ENCODE results near the gene C1QA.
"Not testable (repeated sequence)": the region's sequence is repeated elsewhere in the genome, so short reads cannot be mapped to it uniquely, and the experiment has no call there.

C1QA gene

GRCh38 chr1:22652881-22653316, 16.5 kb downstream of the C1QA start, which contains the start of gene C1QB:
TSS of gene C1QB (plus strand) at chr1:22653236. CDS start at chr1:22659463, 6,227 bp downstream.
- H3K9me3 ChIP-seq (ENCODE audit: control insufficient read depth in 1 of 2, low read length in 2 of 2), result no peaks in the 10 kb centered on the region
- H3K27me3 ChIP-seq (ENCODE audit: control insufficient read depth in 1 of 2, insufficient read depth in 2 of 2, low read length in 2 of 2), result peaks cover 0 to 18% of the 10 kb centered on the region in 2 donors
- peak within 1 kb of the TSS in 1 of 2 donors; percentile 23 for H3K9ac ChIP-seq (ENCODE audit: low read depth in 1 of 2, low read length in 2 of 2)
- no peaks in the 10 kb centered on the region for H3K36me3 ChIP-seq (ENCODE audit: control insufficient read depth in 1 of 2, insufficient read depth in 2 of 2, low read length in 2 of 2)
- no peak within 1 kb of the TSS for H3K27ac ChIP-seq (ENCODE audit: low read depth, low read length)
- H3K4me1 ChIP-seq (ENCODE audit: control insufficient read depth in 1 of 2, insufficient read depth in 2 of 2, low read length in 2 of 2), result no peaks in the 10 kb centered on the region
- peak within 1 kb of the TSS; percentile 30 to 32 for H3K4me3 ChIP-seq (ENCODE audit: low read depth in 1 of 2, low read length in 2 of 2)

- no peak overlapping the region for H3K27ac ChIP-seq (ENCODE audit: low read depth, low read length)
- H3K9ac ChIP-seq (ENCODE audit: low read depth in 1 of 2, low read length in 2 of 2), result peak overlapping the region in 1 of 2 donors; percentile 7
- H3K36me3 ChIP-seq (ENCODE audit: control insufficient read depth in 1 of 2, insufficient read depth in 2 of 2, low read length in 2 of 2), result no peaks in the 10 kb centered on the region
- H3K4me3 ChIP-seq (ENCODE audit: low read depth in 1 of 2, low read length in 2 of 2), result peak overlapping the region in 1 of 2 donors; percentile 30
- no peaks in the 10 kb centered on the region for H3K4me1 ChIP-seq (ENCODE audit: control insufficient read depth in 1 of 2, insufficient read depth in 2 of 2, low read length in 2 of 2)
- no peaks in the 10 kb centered on the region for H3K9me3 ChIP-seq (ENCODE audit: control insufficient read depth in 1 of 2, low read length in 2 of 2)
- H3K27me3 ChIP-seq (ENCODE audit: control insufficient read depth in 1 of 2, insufficient read depth in 2 of 2, low read length in 2 of 2), result peaks cover 0 to 23% of the 10 kb centered on the region in 2 donors
Measured at GRCh38 chr1:22654692-22655091, 18.3 kb downstream of the C1QA start.

DNA sequence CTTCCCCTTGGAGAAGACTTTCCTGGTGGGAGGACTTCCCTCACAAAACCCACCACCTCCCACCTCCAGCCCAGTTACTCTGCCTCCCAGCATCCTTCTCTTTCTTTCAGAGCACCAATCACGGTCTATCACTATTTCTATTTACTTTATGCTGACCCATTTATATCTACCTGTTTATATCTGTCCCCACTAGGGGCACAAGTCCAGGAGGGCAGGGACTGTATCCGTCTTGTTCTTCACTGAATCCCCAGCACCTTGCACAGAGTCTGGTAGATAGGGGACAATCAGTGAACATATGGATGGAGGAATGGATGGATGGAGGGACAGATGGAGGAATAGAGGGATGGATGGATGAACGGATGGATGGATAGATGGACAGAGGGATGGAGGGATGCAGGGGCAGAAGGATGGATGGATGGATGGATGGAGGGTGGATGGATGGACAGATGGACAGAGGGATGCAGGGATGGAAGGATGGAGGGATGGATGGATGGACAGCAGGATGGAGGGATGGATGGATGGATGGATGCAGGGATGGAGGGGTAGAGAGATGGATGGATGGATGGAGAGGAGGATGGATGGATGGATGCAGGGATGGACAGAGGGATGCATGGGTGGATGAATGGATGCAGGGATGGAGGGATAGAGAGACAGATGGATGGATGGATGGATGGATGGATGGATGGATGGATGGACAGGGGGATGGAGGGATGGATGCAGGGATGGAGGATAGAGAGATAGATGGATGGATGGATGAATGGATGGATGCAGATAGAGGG, 22.1 kb downstream of the C1QA start:
- H3K4me1 ChIP-seq (ENCODE audit: control insufficient read depth in 1 of 2, insufficient read depth in 2 of 2, low read length in 2 of 2), result peaks cover 0 to 3% of the 10 kb centered on the region in 2 donors
- H3K27me3 ChIP-seq (ENCODE audit: control insufficient read depth in 1 of 2, insufficient read depth in 2 of 2, low read length in 2 of 2), result peaks cover 0 to 23% of the 10 kb centered on the region in 2 donors
- no peak overlapping the region for H3K27ac ChIP-seq (ENCODE audit: low read depth, low read length)
- no peak overlapping the region for H3K4me3 ChIP-seq (ENCODE audit: low read depth in 1 of 2, low read length in 2 of 2)
- H3K36me3 ChIP-seq (ENCODE audit: control insufficient read depth in 1 of 2, insufficient read depth in 2 of 2, low read length in 2 of 2), result no peaks in the 10 kb centered on the region
- H3K9ac ChIP-seq (ENCODE audit: low read depth in 1 of 2, low read length in 2 of 2), result no peak overlapping the region
- H3K9me3 ChIP-seq (ENCODE audit: control insufficient read depth in 1 of 2, low read length in 2 of 2), result no peaks in the 10 kb centered on the region

DNA sequence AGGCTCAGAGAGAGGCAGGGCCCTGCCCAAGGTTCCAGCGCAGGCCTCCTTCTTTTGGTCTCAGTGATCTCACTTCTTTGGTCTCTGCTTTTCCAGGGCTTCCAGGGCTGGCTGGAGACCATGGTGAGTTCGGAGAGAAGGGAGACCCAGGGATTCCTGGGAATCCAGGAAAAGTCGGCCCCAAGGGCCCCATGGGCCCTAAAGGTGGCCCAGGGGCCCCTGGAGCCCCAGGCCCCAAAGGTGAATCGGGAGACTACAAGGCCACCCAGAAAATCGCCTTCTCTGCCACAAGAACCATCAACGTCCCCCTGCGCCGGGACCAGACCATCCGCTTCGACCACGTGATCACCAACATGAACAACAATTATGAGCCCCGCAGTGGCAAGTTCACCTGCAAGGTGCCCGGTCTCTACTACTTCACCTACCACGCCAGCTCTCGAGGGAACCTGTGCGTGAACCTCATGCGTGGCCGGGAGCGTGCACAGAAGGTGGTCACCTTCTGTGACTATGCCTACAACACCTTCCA, 24.4 kb downstream of the C1QA start:
- H3K9ac ChIP-seq (ENCODE audit: low read depth in 1 of 2, low read length in 2 of 2), result no peak overlapping the region
- peaks cover 0 to 19% of the 10 kb centered on the region in 2 donors for H3K27me3 ChIP-seq (ENCODE audit: control insufficient read depth in 1 of 2, insufficient read depth in 2 of 2, low read length in 2 of 2)
- H3K36me3 ChIP-seq (ENCODE audit: control insufficient read depth in 1 of 2, insufficient read depth in 2 of 2, low read length in 2 of 2), result no peaks in the 10 kb centered on the region
- H3K4me3 ChIP-seq (ENCODE audit: low read depth in 1 of 2, low read length in 2 of 2), result no peak overlapping the region
- H3K4me1 ChIP-seq (ENCODE audit: control insufficient read depth in 1 of 2, insufficient read depth in 2 of 2, low read length in 2 of 2), result peaks cover 0 to 3% of the 10 kb centered on the region in 2 donors
- no peaks in the 10 kb centered on the region for H3K9me3 ChIP-seq (ENCODE audit: control insufficient read depth in 1 of 2, low read length in 2 of 2)
- no peak overlapping the region for H3K27ac ChIP-seq (ENCODE audit: low read depth, low read length)

DNA sequence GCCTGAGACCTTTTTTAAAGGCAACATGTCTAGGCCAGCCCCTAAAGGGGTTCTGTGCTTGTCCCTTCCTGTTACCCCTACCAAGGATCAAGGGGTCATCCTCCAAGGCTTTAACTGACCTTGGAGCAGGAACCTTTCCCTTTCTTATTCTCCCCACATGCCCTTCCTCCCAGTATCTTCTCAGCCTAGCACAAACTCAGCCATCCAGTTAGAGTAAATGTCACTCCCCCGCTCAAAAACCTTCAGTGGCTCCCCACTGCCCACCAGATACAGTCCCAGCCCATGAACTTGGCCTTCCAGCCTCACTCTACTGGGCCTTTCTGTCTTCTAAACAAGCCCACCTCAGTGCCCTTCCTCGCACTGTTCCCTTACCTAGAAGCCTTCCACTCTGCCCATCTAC, 25.5 kb downstream of the C1QA start:
- Histone ChIP-seq H3K4me3 (ENCODE audit: low read depth in 1 of 2, low read length in 2 of 2) (no peak overlapping the region), H3K27me3 (ENCODE audit: control insufficient read depth in 1 of 2, insufficient read depth in 2 of 2, low read length in 2 of 2) (peaks cover 0 to 12% of the 10 kb centered on the region in 2 donors), H3K36me3 (ENCODE audit: control insufficient read depth in 1 of 2, insufficient read depth in 2 of 2, low read length in 2 of 2) (no peaks in the 10 kb centered on the region)

GRCh38 chr1:22662318-22662717, 25.9 kb downstream of the C1QA start:
- Histone ChIP-seq H3K4me3 (ENCODE audit: low read depth in 1 of 2, low read length in 2 of 2) (no peak overlapping the region), H3K36me3 (ENCODE audit: control insufficient read depth in 1 of 2, insufficient read depth in 2 of 2, low read length in 2 of 2) (no peaks in the 10 kb centered on the region), H3K27me3 (ENCODE audit: control insufficient read depth in 1 of 2, insufficient read depth in 2 of 2, low read length in 2 of 2) (peaks cover 0 to 12% of the 10 kb centered on the region in 2 donors)

More for the DNA sequence above, 25.5 kb downstream of the C1QA start:
- Histone ChIP-seq H3K9me3 (ENCODE audit: control insufficient read depth in 1 of 2, low read length in 2 of 2) (no peaks in the 10 kb centered on the region), H3K9ac (ENCODE audit: low read depth in 1 of 2, low read length in 2 of 2) (no peak overlapping the region), H3K4me1 (ENCODE audit: control insufficient read depth in 1 of 2, insufficient read depth in 2 of 2, low read length in 2 of 2) (peaks cover 0 to 3% of the 10 kb centered on the region in 2 donors), H3K27ac (ENCODE audit: low read depth, low read length) (no peak overlapping the region)

DNA sequence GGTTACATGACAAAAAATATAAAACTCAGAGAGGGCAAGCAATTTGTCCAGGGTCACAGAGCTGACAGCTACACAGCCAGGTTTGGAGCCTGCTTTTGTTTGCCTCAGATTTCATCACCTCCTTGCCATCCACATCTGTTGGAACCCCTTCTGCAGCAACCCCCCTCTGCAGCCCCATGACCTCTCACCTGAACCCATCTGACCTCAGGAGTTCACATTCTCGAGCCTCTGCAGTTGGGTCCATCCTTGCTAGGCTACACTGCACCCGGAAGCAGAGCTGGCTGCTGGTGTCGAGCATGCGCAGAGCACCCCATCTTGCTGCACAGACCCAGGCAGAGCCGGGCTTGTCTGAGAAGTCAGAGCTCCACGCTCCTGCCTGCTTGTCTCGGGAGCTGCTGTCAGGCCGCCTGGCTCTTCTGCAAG, 26.6 kb downstream of the C1QA start:
- peaks cover 0 to 3% of the 10 kb centered on the region in 2 donors for H3K4me1 ChIP-seq (ENCODE audit: control insufficient read depth in 1 of 2, insufficient read depth in 2 of 2, low read length in 2 of 2)
- H3K9me3 ChIP-seq (ENCODE audit: control insufficient read depth in 1 of 2, low read length in 2 of 2), result no peaks in the 10 kb centered on the region
- H3K27ac ChIP-seq (ENCODE audit: low read depth, low read length), result no peak overlapping the region
- H3K4me3 ChIP-seq (ENCODE audit: low read depth in 1 of 2, low read length in 2 of 2), result no peak overlapping the region
- H3K27me3 ChIP-seq (ENCODE audit: control insufficient read depth in 1 of 2, insufficient read depth in 2 of 2, low read length in 2 of 2), result peaks cover 6 to 14% of the 10 kb centered on the region in 2 donors
- no peak overlapping the region for H3K9ac ChIP-seq (ENCODE audit: low read depth in 1 of 2, low read length in 2 of 2)
- no peaks in the 10 kb centered on the region for H3K36me3 ChIP-seq (ENCODE audit: control insufficient read depth in 1 of 2, insufficient read depth in 2 of 2, low read length in 2 of 2)

More at GRCh38 chr1:22662318-22662717, 25.9 kb downstream of the C1QA start:
- Histone ChIP-seq H3K9me3 (ENCODE audit: control insufficient read depth in 1 of 2, low read length in 2 of 2) (no peaks in the 10 kb centered on the region), H3K27ac (ENCODE audit: low read depth, low read length) (no peak overlapping the region), H3K4me1 (ENCODE audit: control insufficient read depth in 1 of 2, insufficient read depth in 2 of 2, low read length in 2 of 2) (peaks cover 0 to 3% of the 10 kb centered on the region in 2 donors), H3K9ac (ENCODE audit: low read depth in 1 of 2, low read length in 2 of 2) (no peak overlapping the region)

DNA sequence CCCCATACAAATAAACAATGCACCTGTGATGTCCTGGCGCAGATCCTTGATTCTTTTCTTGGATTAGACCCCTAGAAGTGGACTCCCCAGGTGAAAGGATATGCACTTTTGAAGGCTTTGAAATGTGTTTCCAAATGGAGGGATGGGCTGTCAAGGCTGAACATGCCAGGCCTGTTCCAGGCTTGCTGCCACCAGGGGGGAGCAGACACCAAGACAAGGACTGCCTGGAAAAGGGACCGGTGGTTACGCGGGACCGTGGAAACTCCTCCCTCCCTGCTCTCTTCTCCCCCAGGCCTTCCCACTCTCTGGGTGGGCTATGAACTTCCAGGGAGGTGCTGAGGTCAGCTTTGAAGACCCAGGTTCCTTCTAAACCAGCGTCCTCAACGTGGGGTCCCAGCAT, 29.3 kb downstream of the C1QA start:
- Histone ChIP-seq H3K27ac (ENCODE audit: low read depth, low read length) (no peak overlapping the region), H3K9ac (ENCODE audit: low read depth in 1 of 2, low read length in 2 of 2) (no peak overlapping the region), H3K27me3 (ENCODE audit: control insufficient read depth in 1 of 2, insufficient read depth in 2 of 2, low read length in 2 of 2) (peaks cover 6 to 9% of the 10 kb centered on the region in 2 donors), H3K9me3 (ENCODE audit: control insufficient read depth in 1 of 2, low read length in 2 of 2) (no peaks in the 10 kb centered on the region), H3K36me3 (ENCODE audit: control insufficient read depth in 1 of 2, insufficient read depth in 2 of 2, low read length in 2 of 2) (no peaks in the 10 kb centered on the region), H3K4me1 (ENCODE audit: control insufficient read depth in 1 of 2, insufficient read depth in 2 of 2, low read length in 2 of 2) (no peaks in the 10 kb centered on the region), H3K4me3 (ENCODE audit: low read depth in 1 of 2, low read length in 2 of 2) (no peak overlapping the region)

GRCh38 chr1:22666412-22666811, 30.0 kb downstream of the C1QA start:
- H3K4me1 ChIP-seq (ENCODE audit: control insufficient read depth in 1 of 2, insufficient read depth in 2 of 2, low read length in 2 of 2), result no peaks in the 10 kb centered on the region

GRCh38 chr1:22668840-22669239, 32.4 kb downstream of the C1QA start:
- not testable (repeated sequence) for H3K4me3 ChIP-seq (ENCODE audit: low read depth in 1 of 2, low read length in 2 of 2); H3K36me3 ChIP-seq (ENCODE audit: control insufficient read depth in 1 of 2, insufficient read depth in 2 of 2, low read length in 2 of 2); H3K9me3 ChIP-seq (ENCODE audit: control insufficient read depth in 1 of 2, low read length in 2 of 2); H3K27ac ChIP-seq (ENCODE audit: low read depth, low read length); H3K4me1 ChIP-seq (ENCODE audit: control insufficient read depth in 1 of 2, insufficient read depth in 2 of 2, low read length in 2 of 2); H3K27me3 ChIP-seq (ENCODE audit: control insufficient read depth in 1 of 2, insufficient read depth in 2 of 2, low read length in 2 of 2); H3K9ac ChIP-seq (ENCODE audit: low read depth in 1 of 2, low read length in 2 of 2)

More at GRCh38 chr1:22666412-22666811, 30.0 kb downstream of the C1QA start:
- no peak overlapping the region for H3K27ac ChIP-seq (ENCODE audit: low read depth, low read length)
- H3K4me3 ChIP-seq (ENCODE audit: low read depth in 1 of 2, low read length in 2 of 2), result no peak overlapping the region
- no peaks in the 10 kb centered on the region for H3K36me3 ChIP-seq (ENCODE audit: control insufficient read depth in 1 of 2, insufficient read depth in 2 of 2, low read length in 2 of 2)
- no peaks in the 10 kb centered on the region for H3K9me3 ChIP-seq (ENCODE audit: control insufficient read depth in 1 of 2, low read length in 2 of 2)
- H3K27me3 ChIP-seq (ENCODE audit: control insufficient read depth in 1 of 2, insufficient read depth in 2 of 2, low read length in 2 of 2), result peaks cover 9% of the 10 kb centered on the region in 2 donors
- no peak overlapping the region for H3K9ac ChIP-seq (ENCODE audit: low read depth in 1 of 2, low read length in 2 of 2)

Data from duodenal mucosa (tissue), 2 donors.